HG03457 (cell line): ENCODE data around the gene DNAJC5G.

ENCODE experiments used
- ATAC-seq: cut with Tn5 transposase; IDR thresholded peaks from one replicate; pipeline ENCODE4 v1.9.1; 2021; ENCODE audit warnings: moderate number of reproducible peaks; ENCODE audit not compliant: unreplicated experiment

The DNAJC5G gene, protein sequence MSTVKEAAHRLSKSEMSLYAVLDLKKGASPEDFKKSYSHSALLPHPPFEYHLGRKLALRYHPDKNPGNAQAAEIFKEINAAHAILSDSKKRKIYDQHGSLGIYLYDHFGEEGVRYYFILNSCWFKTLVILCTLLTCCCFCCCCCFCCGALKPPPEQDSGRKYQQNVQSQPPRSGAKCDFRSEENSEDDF

GRCh38 chr2:27275211-27276150 is at the start of gene DNAJC5G:
Gene DNAJC5G (plus strand): TSS chr2:27275433. CDS start chr2:27276729, 1,296 bp downstream.
- no peak for ATAC-seq

- no peak for ATAC-seq
Measured at GRCh38 chr2:27225526-27225925, 49.7 kb upstream of the DNAJC5G start.

- ATAC-seq: no peak
Measured at GRCh38 chr2:27227501-27227900, 47.7 kb upstream of the DNAJC5G start.

- no peak for ATAC-seq
Measured at GRCh38 chr2:27231921-27232320, 43.3 kb upstream of the DNAJC5G start.

DNA sequence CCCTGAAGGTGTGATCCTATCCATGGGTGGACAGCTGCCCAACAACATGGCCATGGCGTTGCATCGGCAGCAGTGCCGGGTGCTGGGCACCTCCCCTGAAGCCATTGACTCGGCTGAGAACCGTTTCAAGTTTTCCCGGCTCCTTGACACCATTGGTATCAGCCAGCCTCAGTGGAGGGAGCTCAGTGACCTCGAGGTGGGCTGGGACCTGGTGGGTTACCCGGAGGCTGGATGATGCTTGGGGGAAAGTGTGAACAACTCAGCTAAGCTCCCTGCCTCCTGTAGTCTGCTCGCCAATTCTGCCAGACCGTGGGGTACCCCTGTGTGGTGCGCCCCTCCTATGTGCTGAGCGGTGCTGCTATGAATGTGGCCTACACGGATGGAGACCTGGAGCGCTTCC is 41.9 kb upstream of the DNAJC5G start:
- no peak for ATAC-seq

- ATAC-seq: no peak
Measured at GRCh38 chr2:27236136-27236535, 39.1 kb upstream of the DNAJC5G start.

- ATAC-seq: no peak
Measured at GRCh38 chr2:27236626-27237025, 38.6 kb upstream of the DNAJC5G start.

DNA sequence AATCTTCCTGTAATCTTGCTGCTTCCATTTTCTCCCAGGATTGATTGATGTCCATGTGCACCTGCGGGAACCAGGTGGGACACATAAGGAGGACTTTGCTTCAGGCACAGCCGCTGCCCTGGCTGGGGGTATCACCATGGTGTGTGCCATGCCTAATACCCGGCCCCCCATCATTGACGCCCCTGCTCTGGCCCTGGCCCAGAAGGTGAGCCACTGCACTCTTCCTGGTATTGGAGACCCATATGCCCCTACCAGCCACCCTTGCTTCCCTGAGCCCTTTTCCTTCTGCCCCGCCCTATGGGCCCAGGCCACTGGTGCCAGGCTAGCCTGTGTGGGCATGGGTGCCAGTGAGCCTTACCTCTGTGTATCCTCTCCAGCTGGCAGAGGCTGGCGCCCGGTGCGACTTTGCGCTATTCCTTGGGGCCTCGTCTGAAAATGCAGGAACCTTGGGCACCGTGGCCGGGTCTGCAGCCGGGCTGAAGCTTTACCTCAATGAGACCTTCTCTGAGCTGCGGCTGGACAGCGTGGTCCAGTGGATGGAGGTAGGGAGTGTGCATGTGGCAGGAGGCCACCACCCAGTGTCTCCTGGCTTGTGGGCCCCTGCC is 37.8 kb upstream of the DNAJC5G start:
- ATAC-seq: no peak

DNA sequence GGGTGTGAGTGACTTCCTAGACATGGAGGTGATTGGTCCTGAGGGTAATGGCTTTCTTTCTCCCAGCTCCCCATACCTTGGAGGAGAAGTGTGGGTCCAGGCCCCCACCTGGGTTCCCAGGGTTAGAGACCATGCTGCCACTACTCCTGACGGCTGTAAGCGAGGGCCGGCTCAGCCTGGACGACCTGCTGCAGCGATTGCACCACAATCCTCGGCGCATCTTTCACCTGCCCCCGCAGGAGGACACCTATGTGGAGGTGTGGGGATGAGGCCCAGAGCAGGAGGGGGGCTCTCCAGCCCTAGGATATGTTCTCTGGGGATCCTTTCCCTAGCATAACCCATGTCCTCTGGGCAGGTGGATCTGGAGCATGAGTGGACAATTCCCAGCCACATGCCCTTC is 36.3 kb upstream of the DNAJC5G start:
- ATAC-seq: no peak

DNA sequence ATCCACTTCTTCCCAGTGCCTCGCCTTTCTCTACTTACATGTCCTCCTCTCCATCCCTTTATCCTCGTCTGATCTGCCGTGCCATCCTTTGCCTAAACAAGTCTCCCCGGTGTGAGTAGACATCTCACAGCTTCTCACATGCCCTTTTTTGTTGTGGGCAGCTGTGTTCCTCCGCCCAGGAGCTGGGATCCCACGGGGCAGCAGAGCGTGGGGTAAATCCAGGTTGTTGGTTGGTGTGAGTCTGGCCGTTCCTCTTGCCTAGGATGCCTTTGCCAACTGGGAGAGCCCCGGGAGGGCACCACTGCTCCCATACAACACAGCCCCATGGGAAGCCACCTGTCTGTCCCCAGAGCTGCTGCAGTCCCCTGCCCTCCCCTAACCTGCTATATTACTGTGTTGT is 34.8 kb upstream of the DNAJC5G start:
- no peak for ATAC-seq

GRCh38 chr2:27241761-27242613 is 33.2 kb upstream of the DNAJC5G start:
- no peak for ATAC-seq

GRCh38 chr2:27242614-27242951 is 32.6 kb upstream of the DNAJC5G start:
- no peak for ATAC-seq

GRCh38 chr2:27243391-27244130 is 31.7 kb upstream of the DNAJC5G start:
- no peak for ATAC-seq

GRCh38 chr2:27245116-27245515 is 30.1 kb upstream of the DNAJC5G start:
- no peak for ATAC-seq

DNA sequence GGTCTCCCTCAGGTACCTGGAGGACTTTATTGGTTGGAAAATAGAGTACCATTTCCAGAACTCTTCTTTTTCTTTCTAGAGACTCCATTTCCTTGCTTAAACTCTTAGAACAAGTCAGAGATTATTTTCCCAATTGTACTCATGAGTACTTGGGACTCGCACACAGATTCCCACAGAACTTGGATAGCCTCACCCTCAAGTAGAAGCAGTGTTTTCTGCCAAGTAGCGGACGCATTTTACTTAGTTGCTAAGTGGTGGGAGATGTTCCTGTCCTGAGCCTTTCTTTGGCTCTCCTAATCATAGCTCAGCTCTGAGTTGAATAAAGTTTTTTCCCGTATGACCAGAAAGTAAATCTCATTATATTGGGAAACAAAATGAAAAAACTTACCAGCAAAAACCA is 29.6 kb upstream of the DNAJC5G start:
- no peak for ATAC-seq

GRCh38 chr2:27247893-27248292 is 27.3 kb upstream of the DNAJC5G start:
- ATAC-seq: no peak

- ATAC-seq: no peak
Measured at GRCh38 chr2:27249159-27249890, 25.9 kb upstream of the DNAJC5G start.

DNA sequence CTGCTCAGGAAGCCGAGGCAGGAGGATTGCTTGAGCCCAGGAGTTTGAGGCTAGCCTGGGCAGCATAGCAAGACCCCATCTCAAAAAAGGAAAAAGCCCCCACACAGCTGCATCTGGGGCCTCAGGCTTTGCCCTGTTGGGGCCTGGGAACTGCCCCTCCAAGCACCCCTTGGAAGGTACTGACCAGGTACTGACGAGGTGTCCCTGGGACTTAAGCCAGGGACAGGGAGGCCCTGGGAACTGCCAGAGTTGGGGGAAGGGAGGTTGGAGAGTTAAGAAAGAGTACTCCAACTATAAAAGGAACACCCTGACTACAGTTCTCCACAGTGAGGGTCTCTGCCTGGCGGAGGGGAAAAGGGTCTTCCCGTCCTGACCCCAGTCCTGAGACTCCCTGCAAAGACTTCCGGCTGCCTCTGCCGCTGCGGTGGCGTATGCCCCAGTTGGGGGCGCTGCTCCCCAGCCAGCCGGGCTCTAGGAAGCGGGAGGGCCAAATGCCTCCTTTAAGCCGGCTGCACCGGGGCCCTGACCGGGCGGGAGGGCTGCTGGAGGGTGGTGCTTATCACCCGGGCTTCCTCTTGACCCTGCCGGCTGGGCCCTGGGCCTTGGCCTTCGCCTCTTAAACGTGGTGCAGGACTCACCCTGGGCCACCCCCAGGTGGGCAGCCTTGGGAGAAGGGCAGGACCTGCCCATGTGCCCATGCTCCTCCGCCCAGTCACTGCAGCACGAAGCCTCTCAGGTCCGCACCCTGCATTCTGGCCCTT is 25.2 kb upstream of the DNAJC5G start:
- no peak for ATAC-seq
